Measurements from ENCODE around the gene SEPTIN7.

GRCh38 chr7:35761871-35762677 lies 38.8 kb upstream of the SEPTIN7 start:
- TF ChIP-seq CTCF (IDR thresholded peaks at IDR 0.05 in 4 of 5, conservative IDR thresholded peaks at IDR 0.05 in 1 of 5) (no peak), POLR2A (IDR thresholded peaks at IDR 0.05) (no peak)

All from gastrocnemius medialis (tissue), 4 donors.